Liver (tissue), 9 donors: ENCODE measurements around the gene ARHGAP6. TPM values are rescaled to one million over a fixed set of nuclear protein-coding genes. Genes with fewer than 3 reads are reported as not detected.

ENCODE experiments used
- DNase-seq: peaks from one replicate; pipeline ENCODE4 v3.0.0-alpha.2; 2017; ENCODE audit warnings: low spot score
- H3K27ac ChIP-seq, 2 donors: one replicate each; pipeline ENCODE4 v1.7.0; 2013; ENCODE audit warnings: inconsistent platforms in 2 of 2, low read length in 2 of 2, control low read depth in 1 of 2, low read depth in 1 of 2, mild to moderate bottlenecking in 1 of 2
- H3K27me3 ChIP-seq, 4 donors: one replicate each; pipeline versions ENCODE4 v1.6.1 to v1.7.0; 2013; ENCODE audit warnings: low read length in 3 of 4, inconsistent platforms in 1 of 4, mild to moderate bottlenecking in 1 of 4, moderate library complexity in 1 of 4; ENCODE audit not compliant: control insufficient read depth in 4 of 4, insufficient read depth in 4 of 4
- H3K36me3 ChIP-seq, 4 donors: one replicate each; pipeline versions ENCODE4 v1.6.1 to v1.7.0; 2013; ENCODE audit warnings: low read length in 3 of 4, mild to moderate bottlenecking in 3 of 4, low read depth in 1 of 4, moderate library complexity in 1 of 4; ENCODE audit not compliant: control insufficient read depth in 4 of 4, insufficient read depth in 3 of 4
- H3K4me1 ChIP-seq, 4 donors: one replicate each; pipeline versions ENCODE4 v1.6.1 to v1.7.0; 2013; ENCODE audit warnings: low read length in 3 of 4, mild to moderate bottlenecking in 3 of 4, moderate library complexity in 1 of 4; ENCODE audit not compliant: control insufficient read depth in 4 of 4, insufficient read depth in 4 of 4
- H3K4me3 ChIP-seq, 3 donors: one replicate each; pipeline versions ENCODE4 v1.6.1 to v1.7.0; 2013; ENCODE audit warnings: low read length in 3 of 3, control low read depth in 1 of 3, low read depth in 1 of 3, mild to moderate bottlenecking in 1 of 3
- H3K9ac ChIP-seq, 2 donors: one replicate each; pipeline ENCODE4 v1.7.0; 2013; ENCODE audit warnings: low read length in 2 of 2, mild to moderate bottlenecking in 2 of 2, moderate library complexity in 2 of 2, control low read depth in 1 of 2, low read depth in 1 of 2
- H3K9me3 ChIP-seq, 4 donors: one replicate each; pipeline versions ENCODE4 v1.6.1 to v1.7.0; 2013; ENCODE audit warnings: low read length in 3 of 4; ENCODE audit not compliant: control insufficient read depth in 4 of 4
- EGR1 ChIP-seq, 2 donors: IDR thresholded peaks; 2 replicates each; pipeline ENCODE4 v1.6.1; 2016 to 2018; ENCODE audit warnings: antibody characterized with exemption in 2 of 2, low read depth in 2 of 2
- FOXA1 ChIP-seq: IDR thresholded peaks from 2 replicates; pipeline ENCODE4 v1.6.1; 2016; ENCODE audit warnings: antibody characterized with exemption
- FOXA2 ChIP-seq: IDR thresholded peaks from 2 replicates; pipeline ENCODE4 v1.6.1; 2016; ENCODE audit warnings: antibody characterized with exemption
- GABPA ChIP-seq, 2 donors: IDR thresholded peaks in 1 of 2; conservative IDR thresholded peaks in 1 of 2; 2 replicates each; pipeline ENCODE4 v1.6.1; 2016; ENCODE audit warnings: antibody characterized with exemption in 2 of 2, mild to moderate bottlenecking in 1 of 2, moderate library complexity in 1 of 2
- HNF4A ChIP-seq, 2 donors: conservative IDR thresholded peaks; 2 replicates each; pipeline ENCODE4 v1.6.1; 2016; ENCODE audit warnings: antibody characterized with exemption in 2 of 2, mild to moderate bottlenecking in 2 of 2
- JUND ChIP-seq, 2 donors: IDR thresholded peaks; 2 replicates each; pipeline ENCODE4 v1.6.1; 2016; ENCODE audit warnings: antibody characterized with exemption in 2 of 2
- NR2F2 ChIP-seq: IDR thresholded peaks from 2 replicates; pipeline ENCODE4 v1.6.1; 2016; ENCODE audit warnings: antibody characterized with exemption
- RXRA ChIP-seq, 2 donors: IDR thresholded peaks; 2 replicates each; pipeline ENCODE4 v1.6.1; 2017 to 2018; ENCODE audit warnings: antibody characterized with exemption in 2 of 2, mild to moderate bottlenecking in 1 of 2
- SP1 ChIP-seq: IDR thresholded peaks from 2 replicates; pipeline ENCODE4 v1.6.1; 2018; ENCODE audit warnings: antibody characterized with exemption, mild to moderate bottlenecking
- TAF1 ChIP-seq: conservative IDR thresholded peaks from 2 replicates; pipeline ENCODE4 v1.6.1; 2016; ENCODE audit warnings: antibody characterized with exemption, mild to moderate bottlenecking
- YY1 ChIP-seq: IDR thresholded peaks from 2 replicates; pipeline ENCODE4 v1.6.1; 2016; ENCODE audit warnings: antibody characterized with exemption, mild to moderate bottlenecking
- WGBS: extraction: QIAGEN DNeasy Blood & Tissue Kit; methylation state at CpG from one replicate; pipeline ENCODE4 v1.1.7; 2013; 5-methylcytosine and 5-hydroxymethylcytosine counted together
- polyA plus RNA-seq, 2 donors: library from polyadenylated mRNA; stranded (reverse) in 1 of 2; unstranded in 1 of 2; fragments of 200-250 nt in 1 of 2; fragments of >200 nt in 1 of 2; fragmentation: Nextera tagmentation in 1 of 2; extraction: Ambion mirVana in 1 of 2; gene quantifications; one replicate each; pipeline versions ENCODE4 v1.2.1 to v1.2.3, GENCODE V29; 2013 to 2015
- total RNA-seq, 2 donors: library from RNA; depleted of rRNA; stranded (reverse); fragments of >200 nt; gene quantifications; one replicate each; pipeline ENCODE4 v1.2.3, GENCODE V29; 2014
- TF ChIP-seq, protein P1 (sequence below): IDR thresholded peaks from 2 replicates; pipeline ENCODE4 v1.6.1; 2016; ENCODE audit warnings: antibody characterized with exemption
- TF ChIP-seq, protein P2 (sequence below): IDR thresholded peaks from 2 replicates; pipeline ENCODE4 v1.6.1; 2016; ENCODE audit warnings: antibody characterized with exemption, mild to moderate bottlenecking
- TF ChIP-seq, protein P3 (sequence below): fragments of 150-350 bp; IDR thresholded peaks from 2 replicates; pipeline ENCODE4 v1.5.1; 2017; ENCODE audit warnings: improper control_type of control experiment, low read depth, low read length; ENCODE audit not compliant: missing input control
- TF ChIP-seq, protein P4 (sequence below): IDR thresholded peaks from 2 replicates; pipeline ENCODE4 v1.6.1; 2016; ENCODE audit warnings: antibody characterized with exemption
- TF ChIP-seq, protein P5 (sequence below): IDR thresholded peaks from 2 replicates; pipeline ENCODE4 v1.6.1; 2016; ENCODE audit warnings: antibody characterized with exemption
- donor health status: healthy.
- donor health status: healthy.
- donor health status: healthy.
- donor health status: healthy.
- donor health status: healthy.

ARHGAP6 gene
- total and polyA plus RNA-seq, 4 donors: 0.10 to 2.2 (median 0.65) TPM

DNA sequence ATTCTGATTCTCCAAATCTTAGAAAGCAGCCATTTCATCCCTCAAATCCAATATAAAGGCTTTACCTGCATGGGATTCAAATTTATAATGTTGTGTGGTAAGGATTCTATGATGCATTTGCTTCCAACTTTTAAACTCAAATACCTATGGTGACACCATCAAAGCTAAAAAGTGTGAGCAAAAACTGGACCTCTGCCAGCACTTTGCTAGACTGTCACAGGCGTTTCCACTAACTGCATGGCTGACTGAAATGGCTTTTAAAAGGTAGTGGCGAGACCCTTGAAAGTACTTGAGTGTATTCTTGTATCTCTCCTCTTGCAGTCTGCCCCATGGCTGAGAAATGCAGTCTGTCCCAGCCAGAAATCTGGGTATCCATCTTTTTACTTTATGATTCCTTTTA, 203.1 kb downstream of the ARHGAP6 start:
- TF ChIP-seq FOXA1: no peak
- TF ChIP-seq NR2F2: no peak
- no peak overlapping the region for H3K4me3 ChIP-seq
- H3K9ac ChIP-seq: no peak overlapping the region
- H3K27ac ChIP-seq: no peak overlapping the region
- no peaks in the 10 kb centered on the region for H3K27me3 ChIP-seq
- no peaks in the 10 kb centered on the region for H3K4me1 ChIP-seq
- DNase-seq: no peak
- H3K9me3 ChIP-seq: no peaks in the 10 kb centered on the region
- 73% methylated on average over 2 of the region's 2 CpGs for WGBS
- H3K36me3 ChIP-seq: no peaks in the 10 kb centered on the region

DNA sequence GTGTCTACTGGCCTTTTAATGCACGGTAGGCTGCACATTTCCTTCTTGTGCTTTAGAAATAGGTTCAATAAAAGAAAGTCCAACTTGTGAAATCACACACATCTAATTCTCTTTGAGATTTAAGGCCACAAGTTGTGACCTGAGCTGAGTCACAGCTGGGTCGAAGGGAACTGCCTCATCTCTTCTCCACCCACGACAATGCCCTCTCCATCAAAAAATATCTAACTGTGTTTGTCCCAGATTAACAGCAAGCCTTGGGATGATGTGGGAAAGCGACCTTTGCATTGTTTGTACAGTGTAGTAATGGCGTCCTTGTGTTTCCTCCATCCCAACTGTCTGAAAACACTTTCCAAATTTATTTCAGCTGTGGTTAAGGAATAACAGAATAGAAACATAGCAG, 203.6 kb downstream of the ARHGAP6 start:
- no peak for DNase-seq
- Histone ChIP-seq H3K36me3 (no peaks in the 10 kb centered on the region), H3K27me3 (no peaks in the 10 kb centered on the region), H3K9me3 (no peaks in the 10 kb centered on the region), H3K4me1 (no peaks in the 10 kb centered on the region), H3K4me3 (no peak overlapping the region), H3K27ac (no peak overlapping the region), H3K9ac (no peak overlapping the region)
- WGBS: 31% methylated on average over 5 of the region's 5 CpGs
- TF ChIP-seq JUND (IDR thresholded peaks at IDR 0.05) (no peak), YY1 (peak; percentile 50), FOXA2 (no peak), HNF4A (conservative IDR thresholded peaks at IDR 0.05) (peak in 1 of 2 donors; percentile 5), SP1 (no peak), TAF1 (no peak), GABPA (IDR thresholded peaks at IDR 0.05 in 1 of 2, conservative IDR thresholded peaks at IDR 0.05 in 1 of 2) (no peak), EGR1 (IDR thresholded peaks at IDR 0.05; ENCODE audit: low read depth in 2 of 2) (no peak), RXRA (IDR thresholded peaks at IDR 0.05) (no peak)
- TF ChIP-seq, protein P1, sequence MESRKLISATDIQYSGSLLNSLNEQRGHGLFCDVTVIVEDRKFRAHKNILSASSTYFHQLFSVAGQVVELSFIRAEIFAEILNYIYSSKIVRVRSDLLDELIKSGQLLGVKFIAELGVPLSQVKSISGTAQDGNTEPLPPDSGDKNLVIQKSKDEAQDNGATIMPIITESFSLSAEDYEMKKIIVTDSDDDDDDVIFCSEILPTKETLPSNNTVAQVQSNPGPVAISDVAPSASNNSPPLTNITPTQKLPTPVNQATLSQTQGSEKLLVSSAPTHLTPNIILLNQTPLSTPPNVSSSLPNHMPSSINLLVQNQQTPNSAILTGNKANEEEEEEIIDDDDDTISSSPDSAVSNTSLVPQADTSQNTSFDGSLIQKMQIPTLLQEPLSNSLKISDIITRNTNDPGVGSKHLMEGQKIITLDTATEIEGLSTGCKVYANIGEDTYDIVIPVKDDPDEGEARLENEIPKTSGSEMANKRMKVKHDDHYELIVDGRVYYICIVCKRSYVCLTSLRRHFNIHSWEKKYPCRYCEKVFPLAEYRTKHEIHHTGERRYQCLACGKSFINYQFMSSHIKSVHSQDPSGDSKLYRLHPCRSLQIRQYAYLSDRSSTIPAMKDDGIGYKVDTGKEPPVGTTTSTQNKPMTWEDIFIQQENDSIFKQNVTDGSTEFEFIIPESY: no peak
- TF ChIP-seq, protein P2, sequence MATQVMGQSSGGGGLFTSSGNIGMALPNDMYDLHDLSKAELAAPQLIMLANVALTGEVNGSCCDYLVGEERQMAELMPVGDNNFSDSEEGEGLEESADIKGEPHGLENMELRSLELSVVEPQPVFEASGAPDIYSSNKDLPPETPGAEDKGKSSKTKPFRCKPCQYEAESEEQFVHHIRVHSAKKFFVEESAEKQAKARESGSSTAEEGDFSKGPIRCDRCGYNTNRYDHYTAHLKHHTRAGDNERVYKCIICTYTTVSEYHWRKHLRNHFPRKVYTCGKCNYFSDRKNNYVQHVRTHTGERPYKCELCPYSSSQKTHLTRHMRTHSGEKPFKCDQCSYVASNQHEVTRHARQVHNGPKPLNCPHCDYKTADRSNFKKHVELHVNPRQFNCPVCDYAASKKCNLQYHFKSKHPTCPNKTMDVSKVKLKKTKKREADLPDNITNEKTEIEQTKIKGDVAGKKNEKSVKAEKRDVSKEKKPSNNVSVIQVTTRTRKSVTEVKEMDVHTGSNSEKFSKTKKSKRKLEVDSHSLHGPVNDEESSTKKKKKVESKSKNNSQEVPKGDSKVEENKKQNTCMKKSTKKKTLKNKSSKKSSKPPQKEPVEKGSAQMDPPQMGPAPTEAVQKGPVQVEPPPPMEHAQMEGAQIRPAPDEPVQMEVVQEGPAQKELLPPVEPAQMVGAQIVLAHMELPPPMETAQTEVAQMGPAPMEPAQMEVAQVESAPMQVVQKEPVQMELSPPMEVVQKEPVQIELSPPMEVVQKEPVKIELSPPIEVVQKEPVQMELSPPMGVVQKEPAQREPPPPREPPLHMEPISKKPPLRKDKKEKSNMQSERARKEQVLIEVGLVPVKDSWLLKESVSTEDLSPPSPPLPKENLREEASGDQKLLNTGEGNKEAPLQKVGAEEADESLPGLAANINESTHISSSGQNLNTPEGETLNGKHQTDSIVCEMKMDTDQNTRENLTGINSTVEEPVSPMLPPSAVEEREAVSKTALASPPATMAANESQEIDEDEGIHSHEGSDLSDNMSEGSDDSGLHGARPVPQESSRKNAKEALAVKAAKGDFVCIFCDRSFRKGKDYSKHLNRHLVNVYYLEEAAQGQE: no peak
- TF ChIP-seq, protein P3, sequence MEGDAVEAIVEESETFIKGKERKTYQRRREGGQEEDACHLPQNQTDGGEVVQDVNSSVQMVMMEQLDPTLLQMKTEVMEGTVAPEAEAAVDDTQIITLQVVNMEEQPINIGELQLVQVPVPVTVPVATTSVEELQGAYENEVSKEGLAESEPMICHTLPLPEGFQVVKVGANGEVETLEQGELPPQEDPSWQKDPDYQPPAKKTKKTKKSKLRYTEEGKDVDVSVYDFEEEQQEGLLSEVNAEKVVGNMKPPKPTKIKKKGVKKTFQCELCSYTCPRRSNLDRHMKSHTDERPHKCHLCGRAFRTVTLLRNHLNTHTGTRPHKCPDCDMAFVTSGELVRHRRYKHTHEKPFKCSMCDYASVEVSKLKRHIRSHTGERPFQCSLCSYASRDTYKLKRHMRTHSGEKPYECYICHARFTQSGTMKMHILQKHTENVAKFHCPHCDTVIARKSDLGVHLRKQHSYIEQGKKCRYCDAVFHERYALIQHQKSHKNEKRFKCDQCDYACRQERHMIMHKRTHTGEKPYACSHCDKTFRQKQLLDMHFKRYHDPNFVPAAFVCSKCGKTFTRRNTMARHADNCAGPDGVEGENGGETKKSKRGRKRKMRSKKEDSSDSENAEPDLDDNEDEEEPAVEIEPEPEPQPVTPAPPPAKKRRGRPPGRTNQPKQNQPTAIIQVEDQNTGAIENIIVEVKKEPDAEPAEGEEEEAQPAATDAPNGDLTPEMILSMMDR: no peak
- TF ChIP-seq, protein P4, sequence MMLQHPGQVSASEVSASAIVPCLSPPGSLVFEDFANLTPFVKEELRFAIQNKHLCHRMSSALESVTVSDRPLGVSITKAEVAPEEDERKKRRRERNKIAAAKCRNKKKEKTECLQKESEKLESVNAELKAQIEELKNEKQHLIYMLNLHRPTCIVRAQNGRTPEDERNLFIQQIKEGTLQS: no peak
- TF ChIP-seq, protein P5, sequence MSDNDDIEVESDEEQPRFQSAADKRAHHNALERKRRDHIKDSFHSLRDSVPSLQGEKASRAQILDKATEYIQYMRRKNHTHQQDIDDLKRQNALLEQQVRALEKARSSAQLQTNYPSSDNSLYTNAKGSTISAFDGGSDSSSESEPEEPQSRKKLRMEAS: no peak
